Stomach smooth muscle (tissue), 2 donors: ENCODE measurements around the gene CHRDL2.

ENCODE experiments used
- H3K27ac ChIP-seq: one replicate; pipeline ENCODE4 v1.7.0; 2013; ENCODE audit warnings: mild to moderate bottlenecking, low read length, inconsistent platforms
- H3K27me3 ChIP-seq, 2 donors: one replicate each; pipeline ENCODE4 v1.7.0; 2013; ENCODE audit warnings: low read length in 2 of 2; ENCODE audit not compliant: insufficient read depth in 2 of 2, control insufficient read depth in 1 of 2
- H3K36me3 ChIP-seq, 2 donors: one replicate each; pipeline ENCODE4 v1.7.0; 2013; ENCODE audit warnings: low read length in 2 of 2; ENCODE audit not compliant: control insufficient read depth in 2 of 2, insufficient read depth in 2 of 2
- H3K4me1 ChIP-seq: one replicate; pipeline ENCODE4 v1.7.0; 2013; ENCODE audit warnings: low read length; ENCODE audit not compliant: control insufficient read depth, insufficient read depth
- H3K4me3 ChIP-seq, 2 donors: one replicate each; pipeline ENCODE4 v1.7.0; 2013; ENCODE audit warnings: low read length in 2 of 2
- H3K9ac ChIP-seq, 2 donors: one replicate each; pipeline ENCODE4 v1.7.0; 2013; ENCODE audit warnings: low read length in 2 of 2, mild to moderate bottlenecking in 1 of 2
- H3K9me3 ChIP-seq, 2 donors: one replicate each; pipeline ENCODE4 v1.7.0; 2013; ENCODE audit warnings: low read length in 2 of 2; ENCODE audit not compliant: control insufficient read depth in 2 of 2
- donor health status: healthy.
- donor health status: Pancreatic carcinoma.

Gene CHRDL2

DNA sequence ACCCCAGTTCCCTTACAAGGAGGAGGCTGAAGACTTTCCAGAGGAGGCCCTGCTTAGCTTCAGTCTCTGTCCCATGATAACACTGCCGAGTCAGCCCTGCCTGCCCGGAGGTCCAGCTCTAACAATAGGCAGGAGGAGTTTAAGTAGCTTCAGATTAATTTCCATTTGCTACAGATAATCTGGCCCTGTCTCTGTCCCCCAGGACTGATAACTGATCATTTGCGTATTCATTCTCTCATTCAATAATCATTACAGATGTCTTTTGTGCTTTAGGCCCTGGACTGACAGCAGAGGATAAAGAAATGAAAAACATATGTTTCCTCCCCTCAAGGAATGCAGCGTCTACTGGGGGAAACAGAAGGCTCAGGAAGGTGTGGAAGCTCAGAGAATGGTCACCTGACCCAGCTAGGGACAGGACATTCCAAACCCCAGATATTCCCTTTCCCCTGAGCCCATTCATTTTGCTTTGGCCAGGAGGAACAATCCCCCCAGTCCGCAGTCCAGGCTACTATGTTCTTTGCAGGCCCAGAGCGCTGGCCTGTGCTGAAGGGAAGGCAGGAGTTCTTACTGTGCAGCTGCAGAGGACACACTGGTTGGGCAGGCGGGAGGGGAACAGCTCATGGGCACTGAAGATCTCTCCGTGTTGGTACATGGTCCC, 20.8 kb downstream of the CHRDL2 start:
- Histone ChIP-seq H3K27me3 (no peaks in the 10 kb centered on the region), H3K36me3 (no peaks in the 10 kb centered on the region), H3K27ac (peak overlapping the region; percentile 58), H3K4me3 (no peak overlapping the region), H3K4me1 (peaks cover 11% of the 10 kb centered on the region), H3K9me3 (no peaks in the 10 kb centered on the region), H3K9ac (no peak overlapping the region)

DNA sequence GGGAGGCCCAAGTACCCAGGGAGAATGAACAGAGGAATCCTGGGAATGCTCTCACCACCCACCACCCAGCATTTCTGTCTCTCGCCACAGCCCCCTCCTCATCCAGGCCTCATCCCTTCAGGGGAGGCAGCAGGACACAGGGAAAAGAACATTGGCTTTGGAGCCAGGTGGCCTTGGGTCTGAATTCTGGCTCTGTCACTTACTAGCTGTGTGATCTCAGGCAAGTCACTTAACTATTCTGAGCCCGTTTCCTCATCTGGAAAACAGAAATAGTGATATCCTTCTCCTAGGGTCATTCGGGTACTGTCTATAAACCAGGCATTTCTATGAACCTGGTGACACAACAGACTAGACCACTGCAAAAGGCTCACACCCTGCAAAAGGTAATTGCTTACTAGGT, 22.1 kb downstream of the CHRDL2 start:
- Histone ChIP-seq H3K4me3 (no peak overlapping the region), H3K4me1 (peaks cover 11% of the 10 kb centered on the region), H3K9ac (no peak overlapping the region), H3K36me3 (no peaks in the 10 kb centered on the region), H3K9me3 (no peaks in the 10 kb centered on the region), H3K27me3 (no peaks in the 10 kb centered on the region), H3K27ac (no peak overlapping the region)

GRCh38 chr11:74707602-74708510, 23.4 kb downstream of the CHRDL2 start:
- no peaks in the 10 kb centered on the region for H3K36me3 ChIP-seq
- H3K27ac ChIP-seq, result no peak overlapping the region
- H3K4me3 ChIP-seq, result no peak overlapping the region
- no peaks in the 10 kb centered on the region for H3K9me3 ChIP-seq
- H3K27me3 ChIP-seq, result no peaks in the 10 kb centered on the region
- peaks cover 11% of the 10 kb centered on the region for H3K4me1 ChIP-seq
- H3K9ac ChIP-seq, result no peak overlapping the region

- no peak overlapping the region for H3K9ac ChIP-seq
- no peak overlapping the region for H3K27ac ChIP-seq
- no peaks in the 10 kb centered on the region for H3K36me3 ChIP-seq
- peaks cover 16% of the 10 kb centered on the region for H3K4me1 ChIP-seq
- H3K9me3 ChIP-seq, result no peaks in the 10 kb centered on the region
- no peak overlapping the region for H3K4me3 ChIP-seq
- H3K27me3 ChIP-seq, result no peaks in the 10 kb centered on the region
These were observed 24.0 kb downstream of the CHRDL2 start for GRCh38 chr11:74707182-74707581.

DNA sequence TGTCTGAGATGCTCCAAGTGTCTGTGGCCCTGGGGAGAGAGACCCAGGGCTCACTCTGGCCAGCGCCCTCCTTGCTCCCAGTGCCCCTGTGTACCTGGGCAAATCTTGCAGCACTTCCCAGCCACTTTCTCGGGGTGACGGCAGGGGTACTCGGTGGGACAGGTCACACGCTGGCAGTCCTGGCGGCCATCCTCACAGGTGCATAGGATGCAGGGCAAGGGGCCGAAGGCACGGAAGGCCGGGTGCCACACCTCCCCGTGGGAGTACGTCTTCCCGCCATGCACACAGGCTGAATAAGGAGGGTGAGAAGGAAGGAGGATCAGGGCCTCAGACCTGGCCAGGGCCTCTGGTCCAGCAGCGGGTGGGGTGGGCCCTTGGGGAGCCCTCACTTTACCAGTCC, 28.0 kb downstream of the CHRDL2 start:
- H3K36me3 ChIP-seq, result no peaks in the 10 kb centered on the region
- H3K27me3 ChIP-seq, result no peaks in the 10 kb centered on the region
- H3K27ac ChIP-seq, result no peak overlapping the region
- no peak overlapping the region for H3K9ac ChIP-seq
- no peaks in the 10 kb centered on the region for H3K9me3 ChIP-seq
- H3K4me3 ChIP-seq, result no peak overlapping the region
- peaks cover 5% of the 10 kb centered on the region for H3K4me1 ChIP-seq

- no peaks in the 10 kb centered on the region for H3K9me3 ChIP-seq
- H3K27me3 ChIP-seq, result no peaks in the 10 kb centered on the region
- no peak overlapping the region for H3K27ac ChIP-seq
- no peak overlapping the region for H3K4me3 ChIP-seq
- no peaks in the 10 kb centered on the region for H3K36me3 ChIP-seq
- no peak overlapping the region for H3K9ac ChIP-seq
- peaks cover 8% of the 10 kb centered on the region for H3K4me1 ChIP-seq
These were observed 28.7 kb downstream of the CHRDL2 start for GRCh38 chr11:74702383-74703007.

GRCh38 chr11:74701351-74701750, 29.9 kb downstream of the CHRDL2 start:
- H3K4me3 ChIP-seq, result no peak overlapping the region
- H3K9ac ChIP-seq, result no peak overlapping the region
- H3K9me3 ChIP-seq, result no peaks in the 10 kb centered on the region
- no peaks in the 10 kb centered on the region for H3K36me3 ChIP-seq
- H3K4me1 ChIP-seq, result peaks cover 19% of the 10 kb centered on the region
- no peak overlapping the region for H3K27ac ChIP-seq
- H3K27me3 ChIP-seq, result no peaks in the 10 kb centered on the region

- no peak overlapping the region for H3K4me3 ChIP-seq
These were observed 31.4 kb downstream of the CHRDL2 start for GRCh38 chr11:74699615-74700396.

GRCh38 chr11:74697722-74698121, 33.5 kb downstream of the CHRDL2 start:
- Histone ChIP-seq H3K9me3 (no peaks in the 10 kb centered on the region), H3K9ac (peak overlapping the region; percentile 50 to 60), H3K36me3 (no peaks in the 10 kb centered on the region), H3K4me3 (peak overlapping the region in 1 of 2 donors; percentile 52), H3K27me3 (no peaks in the 10 kb centered on the region), H3K4me1 (peaks cover 44% of the 10 kb centered on the region), H3K27ac (peak overlapping the region; percentile 95)

More at GRCh38 chr11:74699615-74700396, 31.4 kb downstream of the CHRDL2 start:
- Histone ChIP-seq H3K9ac (no peak overlapping the region), H3K36me3 (no peaks in the 10 kb centered on the region), H3K9me3 (no peaks in the 10 kb centered on the region), H3K27ac (peak overlapping the region; percentile 6), H3K27me3 (no peaks in the 10 kb centered on the region), H3K4me1 (peaks cover 26% of the 10 kb centered on the region)

DNA sequence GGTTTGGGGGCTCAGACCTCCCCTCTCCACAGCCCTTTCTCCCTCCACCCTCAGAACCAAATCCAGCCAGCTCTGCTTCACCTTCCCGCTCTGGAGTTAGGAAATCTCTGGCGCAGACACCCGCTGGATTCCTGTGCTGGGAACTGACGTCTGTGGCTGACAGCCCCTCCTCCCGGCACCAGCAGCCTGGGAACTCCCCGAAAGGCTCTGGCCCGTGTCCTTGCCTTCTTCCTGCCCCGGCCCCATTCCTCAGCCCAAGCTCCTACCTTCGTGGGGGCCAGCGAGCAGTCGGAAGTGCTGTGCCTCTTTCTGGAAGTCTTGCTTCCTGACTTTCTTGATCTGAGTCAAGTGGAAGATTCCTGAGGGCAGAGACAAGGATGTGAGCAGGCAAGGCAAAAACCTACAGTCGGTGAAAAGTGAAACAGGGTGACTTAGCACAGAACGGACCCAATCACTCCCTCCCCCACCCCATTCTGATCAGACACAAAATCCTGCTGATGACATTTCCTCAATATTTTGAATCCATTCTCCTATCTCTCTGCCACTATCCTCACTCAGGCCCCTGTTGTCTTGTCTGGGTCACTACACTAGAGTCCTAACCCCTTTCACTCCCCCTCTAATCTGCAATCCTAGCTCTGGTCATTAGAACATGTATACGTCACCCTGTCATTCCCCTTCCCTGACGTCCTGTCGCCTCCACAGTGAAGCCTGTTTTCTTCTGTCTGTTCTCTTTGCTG, 34.1 kb downstream of the CHRDL2 start:
- Histone ChIP-seq H3K9ac (peak overlapping the region; percentile 55 to 80), H3K27me3 (no peaks in the 10 kb centered on the region), H3K4me1 (peaks cover 39% of the 10 kb centered on the region), H3K36me3 (no peaks in the 10 kb centered on the region), H3K27ac (peak overlapping the region; percentile 95), H3K9me3 (no peaks in the 10 kb centered on the region), H3K4me3 (peak overlapping the region in 1 of 2 donors; percentile 52)
